Measurements from ENCODE around the gene FLT3LG. TPM values are rescaled to one million over a fixed set of nuclear protein-coding genes. Genes with fewer than 3 reads are reported as not detected.
A peak's percentile ranks its signal among the peaks of the same experiment; 100 is the strongest.

FLT3LG gene
- total RNA-seq (2014; rRNA removed; shearing (Covaris generic)) = 8.0 and 12.7 TPM in 2 replicates

- DNase-seq (ENCODE audit: low read depth) = peak; percentile 83
Measured at GRCh38 chr19:49473868-49474541, at the start of gene FLT3LG. TSS of gene FLT3LG (plus strand) at chr19:49474215. CDS start at chr19:49474640, 425 bp downstream.

GRCh38 chr19:49425178-49425577, 48.8 kb upstream of the FLT3LG start, which contains the start of gene GFY:
TSS of gene GFY (plus strand) at chr19:49425388. CDS start at chr19:49426431, 1,043 bp downstream.
- DNase-seq (ENCODE audit: low read depth) = no peak

- no peak for DNase-seq (ENCODE audit: low read depth)
Measured at GRCh38 chr19:49425922-49426592, 48.0 kb upstream of the FLT3LG start.

GRCh38 chr19:49427339-49427738, 46.7 kb upstream of the FLT3LG start:
- no peak for DNase-seq (ENCODE audit: low read depth)

- DNase-seq (ENCODE audit: low read depth) = no peak
Measured at GRCh38 chr19:49427855-49428546, 46.0 kb upstream of the FLT3LG start.

GRCh38 chr19:49428547-49429451, 45.2 kb upstream of the FLT3LG start:
- DNase-seq (ENCODE audit: low read depth) = no peak

- DNase-seq (ENCODE audit: low read depth) = no peak
Measured at GRCh38 chr19:49430172-49430677, 43.8 kb upstream of the FLT3LG start.

- no peak for DNase-seq (ENCODE audit: low read depth)
Measured at GRCh38 chr19:49430678-49431329, 43.2 kb upstream of the FLT3LG start.

GRCh38 chr19:49431330-49431749, 42.7 kb upstream of the FLT3LG start:
- DNase-seq (ENCODE audit: low read depth) = no peak

- no peak for DNase-seq (ENCODE audit: low read depth)
Measured at GRCh38 chr19:49432141-49433073, 41.6 kb upstream of the FLT3LG start.

GRCh38 chr19:49433240-49433901, 40.6 kb upstream of the FLT3LG start:
- no peak for DNase-seq (ENCODE audit: low read depth)

GRCh38 chr19:49434907-49435583, 39.0 kb upstream of the FLT3LG start:
- no peak for DNase-seq (ENCODE audit: low read depth)

GRCh38 chr19:49435670-49436069, 38.3 kb upstream of the FLT3LG start:
- no peak for DNase-seq (ENCODE audit: low read depth)

- no peak for DNase-seq (ENCODE audit: low read depth)
Measured at GRCh38 chr19:49436381-49437017, 37.5 kb upstream of the FLT3LG start.

- DNase-seq (ENCODE audit: low read depth) = no peak
Measured at GRCh38 chr19:49437231-49437630, 36.8 kb upstream of the FLT3LG start.

GRCh38 chr19:49438261-49438660, 35.8 kb upstream of the FLT3LG start:
- no peak for DNase-seq (ENCODE audit: low read depth)

GRCh38 chr19:49439836-49440235, 34.2 kb upstream of the FLT3LG start:
- DNase-seq (ENCODE audit: low read depth) = no peak

All from RPMI7951 (cell line).